ENCODE measurements around the gene RYR3. TPM values are rescaled to one million over a fixed set of nuclear protein-coding genes. Genes with fewer than 3 reads are reported as not detected.
A peak's percentile ranks its signal among the peaks of the same experiment; 100 is the strongest.

RYR3 gene
- total RNA-seq, 1 experiment from 2014 or later = not detected

DNA sequence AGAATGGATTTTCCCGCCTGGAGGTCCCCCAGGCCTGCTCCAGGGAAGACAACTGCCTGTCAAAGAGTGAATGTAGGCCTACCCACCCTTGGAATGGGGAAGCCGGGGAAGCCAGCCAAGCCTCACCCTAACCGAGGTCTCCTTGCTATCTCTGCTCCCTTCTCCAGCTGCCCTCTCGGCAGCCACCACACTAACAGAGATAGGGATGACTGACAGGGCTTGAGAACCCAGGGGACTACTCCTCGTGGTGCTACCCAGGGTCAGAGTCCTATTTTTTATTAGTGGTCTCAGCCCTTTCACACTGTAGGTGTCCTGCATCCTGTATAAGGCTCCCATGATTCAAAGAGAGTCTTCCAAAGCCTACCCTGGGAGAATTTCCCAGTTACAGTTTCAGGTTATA is 496.9 kb downstream of the RYR3 start:
- no TSS peak for BruUV-seq (replicated peaks)
- no peak for ATAC-seq
- Histone ChIP-seq H2AFZ (ENCODE audit: low read length) (no peak overlapping the region), H3K9me3 (ENCODE audit: low read length) (no peaks in the 10 kb centered on the region), H3K27ac (ENCODE audit: low read length) (no peak overlapping the region), H3K9me2 (replicated peaks; ENCODE audit: low read length) (no peaks in the 10 kb centered on the region), H3K4me1 (ENCODE audit: insufficient read depth, low read length) (no peaks in the 10 kb centered on the region), H3K4me2 (ENCODE audit: low read length) (no peak overlapping the region), H3K4me3 (ENCODE audit: low read length) (no peak overlapping the region), H3K79me2 (ENCODE audit: low read length) (no peaks in the 10 kb centered on the region), H3K36me3 (ENCODE audit: low read depth, low read length) (no peaks in the 10 kb centered on the region), H3F3A (ENCODE audit: low read length, unreplicated experiment) (no peaks in the 10 kb centered on the region), H3K9ac (ENCODE audit: low read length) (no peak overlapping the region), H4K20me1 (ENCODE audit: low read length) (no peaks in the 10 kb centered on the region), H3K27me3 (ENCODE audit: low read length) (peaks cover 89% of the 10 kb centered on the region)
- POLR2A ChIA-PET (ENCODE audit: unreplicated experiment) = no interaction called here
- DNase-seq = no peak
- TF ChIP-seq EZH2phosphoT487 (IDR thresholded peaks at IDR 0.05; ENCODE audit: borderline replicate concordance, low read length) (no peak), CTCF (conservative IDR thresholded peaks at IDR 0.05; ENCODE audit: low read depth, low read length) (no peak), EZH2 (IDR thresholded peaks at IDR 0.05; ENCODE audit: low read length, unreplicated experiment) (no peak)
- CTCF ChIA-PET = no interaction called here
- intact Hi-C loops (cut with micrococcal nuclease) = no loop called here

- Histone ChIP-seq H3K79me2 (ENCODE audit: low read length) (no peaks in the 10 kb centered on the region), H3K4me1 (ENCODE audit: insufficient read depth, low read length) (no peaks in the 10 kb centered on the region), H3K4me3 (ENCODE audit: low read length) (no peak overlapping the region), H3K9ac (ENCODE audit: low read length) (no peak overlapping the region), H3K9me3 (ENCODE audit: low read length) (no peaks in the 10 kb centered on the region), H3F3A (ENCODE audit: low read length, unreplicated experiment) (no peaks in the 10 kb centered on the region), H3K27me3 (ENCODE audit: low read length) (peaks cover 88% of the 10 kb centered on the region), H3K27ac (ENCODE audit: low read length) (no peak overlapping the region), H2AFZ (ENCODE audit: low read length) (no peak overlapping the region), H4K20me1 (ENCODE audit: low read length) (no peaks in the 10 kb centered on the region), H3K4me2 (ENCODE audit: low read length) (no peak overlapping the region), H3K36me3 (ENCODE audit: low read depth, low read length) (no peaks in the 10 kb centered on the region), H3K9me2 (replicated peaks; ENCODE audit: low read length) (no peaks in the 10 kb centered on the region)
- intact Hi-C loops (cut with micrococcal nuclease) = no loop called here
- ChIA-PET POLR2A (ENCODE audit: unreplicated experiment) (no interaction called here), CTCF (no interaction called here)
- BruUV-seq (replicated peaks) = no TSS peak
- TF ChIP-seq EZH2phosphoT487 (IDR thresholded peaks at IDR 0.05; ENCODE audit: borderline replicate concordance, low read length) = no peak
- no peak for TF ChIP-seq EZH2 (IDR thresholded peaks at IDR 0.05; ENCODE audit: low read length, unreplicated experiment)
- TF ChIP-seq CTCF (conservative IDR thresholded peaks at IDR 0.05; ENCODE audit: low read depth, low read length) = no peak
- DNase-seq = no peak
- ATAC-seq = no peak
Observed at GRCh38 chr15:33808720-33809457, 498.1 kb downstream of the RYR3 start.

DNA sequence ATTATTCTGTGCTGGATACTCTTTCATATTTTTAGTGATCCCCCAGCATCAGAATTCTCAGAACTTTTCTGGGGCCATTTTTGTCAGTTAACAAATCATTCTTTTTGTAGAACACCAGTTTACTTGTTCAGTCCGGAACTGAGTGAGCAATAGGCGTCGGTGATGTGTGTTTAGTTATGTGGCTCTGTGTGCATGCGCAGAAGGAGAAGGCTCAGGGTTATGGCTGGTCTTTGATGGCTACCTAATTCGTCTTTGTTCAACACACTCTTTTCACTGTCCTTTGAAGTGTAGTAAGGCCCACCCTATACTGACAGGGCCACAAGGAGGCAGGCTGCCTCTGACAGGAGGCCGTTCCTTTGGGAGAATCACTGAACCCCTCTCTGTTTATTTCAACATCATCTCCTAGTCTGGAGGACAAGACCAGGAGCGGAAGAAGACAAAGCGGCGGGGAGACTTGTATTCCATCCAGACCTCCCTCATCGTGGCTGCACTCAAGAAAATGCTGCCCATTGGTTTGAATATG is 499.4 kb downstream of the RYR3 start:
- H2AFZ ChIP-seq (ENCODE audit: low read length) = no peak overlapping the region

More for the DNA sequence above, 499.4 kb downstream of the RYR3 start:
- ATAC-seq (no peak), DNase-seq (no peak)
- BruUV-seq (replicated peaks) = no TSS peak
- no peak overlapping the region for H3K4me3 ChIP-seq (ENCODE audit: low read length)
- intact Hi-C loops (cut with micrococcal nuclease) = no loop called here
- H3K27ac ChIP-seq (ENCODE audit: low read length) = no peak overlapping the region
- H3K9me3 ChIP-seq (ENCODE audit: low read length) = no peaks in the 10 kb centered on the region
- H3F3A ChIP-seq (ENCODE audit: low read length, unreplicated experiment) = no peaks in the 10 kb centered on the region
- H3K4me1 ChIP-seq (ENCODE audit: insufficient read depth, low read length) = no peaks in the 10 kb centered on the region
- ChIA-PET POLR2A (ENCODE audit: unreplicated experiment) (no interaction called here), CTCF (no interaction called here)
- H3K79me2 ChIP-seq (ENCODE audit: low read length) = no peaks in the 10 kb centered on the region
- H3K9ac ChIP-seq (ENCODE audit: low read length) = no peak overlapping the region
- H3K27me3 ChIP-seq (ENCODE audit: low read length) = peaks cover 86% of the 10 kb centered on the region
- H3K4me2 ChIP-seq (ENCODE audit: low read length) = no peak overlapping the region
- H3K36me3 ChIP-seq (ENCODE audit: low read depth, low read length) = no peaks in the 10 kb centered on the region
- no peaks in the 10 kb centered on the region for H4K20me1 ChIP-seq (ENCODE audit: low read length)
- H3K9me2 ChIP-seq (replicated peaks; ENCODE audit: low read length) = no peaks in the 10 kb centered on the region
- TF ChIP-seq EZH2 (IDR thresholded peaks at IDR 0.05; ENCODE audit: low read length, unreplicated experiment) (no peak), CTCF (conservative IDR thresholded peaks at IDR 0.05; ENCODE audit: low read depth, low read length) (0 out of 2 replicates have a peak, but pooled peaks have one; percentile 11), EZH2phosphoT487 (IDR thresholded peaks at IDR 0.05; ENCODE audit: borderline replicate concordance, low read length) (no peak)
